ENCODE measurements around the gene ROGDI.

The ROGDI gene, protein sequence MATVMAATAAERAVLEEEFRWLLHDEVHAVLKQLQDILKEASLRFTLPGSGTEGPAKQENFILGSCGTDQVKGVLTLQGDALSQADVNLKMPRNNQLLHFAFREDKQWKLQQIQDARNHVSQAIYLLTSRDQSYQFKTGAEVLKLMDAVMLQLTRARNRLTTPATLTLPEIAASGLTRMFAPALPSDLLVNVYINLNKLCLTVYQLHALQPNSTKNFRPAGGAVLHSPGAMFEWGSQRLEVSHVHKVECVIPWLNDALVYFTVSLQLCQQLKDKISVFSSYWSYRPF

DNA sequence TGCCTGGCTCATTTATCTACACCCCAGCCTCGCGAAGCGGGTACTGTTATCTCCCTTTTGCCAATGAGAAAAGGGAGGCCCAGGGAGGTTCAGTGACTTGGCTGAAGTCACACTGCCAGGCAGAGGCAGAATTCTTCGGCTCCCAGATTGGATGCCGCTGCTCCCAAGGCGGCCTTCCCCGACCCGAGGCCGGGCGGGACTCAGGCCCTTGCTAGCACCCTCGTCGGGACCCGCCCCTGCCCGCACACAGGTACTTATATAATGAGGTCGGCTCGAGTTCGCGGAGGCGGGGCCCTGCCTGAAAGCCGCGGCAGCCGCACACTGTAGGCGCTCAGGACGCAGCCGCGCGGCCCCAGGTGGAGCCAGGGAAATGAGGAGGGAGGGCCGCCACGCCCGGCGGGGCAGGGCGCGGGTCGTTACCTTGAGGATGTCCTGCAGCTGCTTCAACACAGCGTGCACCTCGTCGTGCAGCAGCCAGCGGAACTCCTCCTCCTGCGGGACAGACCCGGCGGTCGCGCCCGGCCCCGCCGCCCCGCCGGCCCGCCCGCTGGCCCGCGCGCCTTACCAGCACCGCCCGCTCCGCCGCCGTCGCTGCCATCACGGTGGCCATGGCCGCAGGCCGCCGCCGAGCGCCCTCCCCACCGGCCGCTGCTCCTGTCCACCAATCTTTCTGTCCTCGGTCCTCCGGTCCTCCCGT is at the start of gene ROGDI:
Gene ROGDI (minus strand): TSS at position 672 of the 697 bp plus-strand sequence. CDS start 62 bp downstream, at position 610.
- TF ChIP-seq, protein P1, sequence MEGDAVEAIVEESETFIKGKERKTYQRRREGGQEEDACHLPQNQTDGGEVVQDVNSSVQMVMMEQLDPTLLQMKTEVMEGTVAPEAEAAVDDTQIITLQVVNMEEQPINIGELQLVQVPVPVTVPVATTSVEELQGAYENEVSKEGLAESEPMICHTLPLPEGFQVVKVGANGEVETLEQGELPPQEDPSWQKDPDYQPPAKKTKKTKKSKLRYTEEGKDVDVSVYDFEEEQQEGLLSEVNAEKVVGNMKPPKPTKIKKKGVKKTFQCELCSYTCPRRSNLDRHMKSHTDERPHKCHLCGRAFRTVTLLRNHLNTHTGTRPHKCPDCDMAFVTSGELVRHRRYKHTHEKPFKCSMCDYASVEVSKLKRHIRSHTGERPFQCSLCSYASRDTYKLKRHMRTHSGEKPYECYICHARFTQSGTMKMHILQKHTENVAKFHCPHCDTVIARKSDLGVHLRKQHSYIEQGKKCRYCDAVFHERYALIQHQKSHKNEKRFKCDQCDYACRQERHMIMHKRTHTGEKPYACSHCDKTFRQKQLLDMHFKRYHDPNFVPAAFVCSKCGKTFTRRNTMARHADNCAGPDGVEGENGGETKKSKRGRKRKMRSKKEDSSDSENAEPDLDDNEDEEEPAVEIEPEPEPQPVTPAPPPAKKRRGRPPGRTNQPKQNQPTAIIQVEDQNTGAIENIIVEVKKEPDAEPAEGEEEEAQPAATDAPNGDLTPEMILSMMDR (IDR thresholded peaks at IDR 0.05; ENCODE audit: control insufficient read depth, insufficient read depth, low read depth, low read length, missing control alignments) = no peak
- H3K4me3 ChIP-seq (ENCODE audit: control insufficient read depth, low read depth, low read length) = peak within 1 kb of the TSS; percentile 50
- DNase-seq (ENCODE audit: low read depth) = no peak

DNA sequence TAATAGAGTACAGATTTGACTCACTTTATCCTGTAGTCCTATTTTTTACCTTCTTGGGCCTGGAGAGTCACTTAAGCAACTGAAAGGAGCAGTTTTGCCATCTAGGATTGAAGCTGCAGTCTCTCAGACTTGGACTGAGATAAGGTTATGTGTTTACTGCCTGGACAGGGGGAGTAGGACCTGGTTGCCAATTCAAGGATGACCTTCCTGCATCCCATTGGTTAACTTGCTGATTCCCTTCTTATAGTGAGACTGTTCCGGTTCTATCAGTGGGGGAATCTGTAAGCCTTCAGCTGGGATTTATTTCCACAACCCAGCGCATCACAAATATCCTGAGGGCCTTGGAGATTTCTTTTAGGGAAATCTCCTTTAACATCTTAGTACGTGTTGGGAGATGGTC is 47.8 kb upstream of the ROGDI start:
- TF ChIP-seq, protein P1 (IDR thresholded peaks at IDR 0.05; ENCODE audit: control insufficient read depth, insufficient read depth, low read depth, low read length, missing control alignments) = no peak
- DNase-seq (ENCODE audit: low read depth) = no peak
- H3K4me3 ChIP-seq (ENCODE audit: control insufficient read depth, low read depth, low read length) = no peak overlapping the region

DNA sequence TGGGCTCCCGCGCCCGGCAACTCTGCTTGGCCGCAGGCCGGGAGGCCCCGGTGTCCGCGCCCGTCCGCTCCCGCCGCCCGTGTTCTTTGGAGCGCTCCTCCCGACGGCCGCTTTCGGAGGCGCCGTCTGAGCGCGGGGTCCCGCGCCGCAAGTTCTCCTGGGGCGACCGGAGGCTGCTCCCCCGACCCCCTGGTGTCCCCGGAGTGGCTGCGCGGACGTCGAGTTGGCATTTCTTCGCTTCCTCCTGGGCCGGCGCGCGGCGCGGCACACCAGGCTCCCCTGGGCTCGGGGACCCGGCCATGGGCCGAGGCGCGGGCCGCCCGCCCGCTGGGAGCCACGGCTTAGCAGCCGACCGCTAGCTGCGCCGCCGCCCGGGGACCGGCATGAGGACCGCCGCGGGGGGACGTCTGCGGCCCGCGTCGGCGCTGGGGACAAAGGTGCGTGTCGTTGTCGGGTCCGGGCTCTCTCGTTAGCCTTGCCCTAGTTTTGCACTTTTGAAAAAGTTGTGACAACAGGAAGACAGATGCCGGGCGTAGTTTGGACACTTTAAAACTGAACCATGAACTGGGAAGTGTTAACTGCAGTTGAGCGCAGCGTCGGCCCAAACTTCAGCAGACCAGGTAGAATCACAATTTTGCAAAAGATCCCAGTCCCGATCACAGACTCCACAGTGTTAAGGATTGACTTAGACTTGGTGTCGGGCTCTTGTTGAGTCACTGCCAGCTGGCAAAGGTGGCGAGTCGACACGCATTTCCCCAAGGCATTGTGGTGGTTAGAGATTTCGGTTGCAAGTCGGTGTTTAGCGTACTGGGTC is 45.5 kb upstream of the ROGDI start:
- DNase-seq (ENCODE audit: low read depth) = peak; percentile 8
- TF ChIP-seq, protein P1 (IDR thresholded peaks at IDR 0.05; ENCODE audit: control insufficient read depth, insufficient read depth, low read depth, low read length, missing control alignments) = no peak

DNA sequence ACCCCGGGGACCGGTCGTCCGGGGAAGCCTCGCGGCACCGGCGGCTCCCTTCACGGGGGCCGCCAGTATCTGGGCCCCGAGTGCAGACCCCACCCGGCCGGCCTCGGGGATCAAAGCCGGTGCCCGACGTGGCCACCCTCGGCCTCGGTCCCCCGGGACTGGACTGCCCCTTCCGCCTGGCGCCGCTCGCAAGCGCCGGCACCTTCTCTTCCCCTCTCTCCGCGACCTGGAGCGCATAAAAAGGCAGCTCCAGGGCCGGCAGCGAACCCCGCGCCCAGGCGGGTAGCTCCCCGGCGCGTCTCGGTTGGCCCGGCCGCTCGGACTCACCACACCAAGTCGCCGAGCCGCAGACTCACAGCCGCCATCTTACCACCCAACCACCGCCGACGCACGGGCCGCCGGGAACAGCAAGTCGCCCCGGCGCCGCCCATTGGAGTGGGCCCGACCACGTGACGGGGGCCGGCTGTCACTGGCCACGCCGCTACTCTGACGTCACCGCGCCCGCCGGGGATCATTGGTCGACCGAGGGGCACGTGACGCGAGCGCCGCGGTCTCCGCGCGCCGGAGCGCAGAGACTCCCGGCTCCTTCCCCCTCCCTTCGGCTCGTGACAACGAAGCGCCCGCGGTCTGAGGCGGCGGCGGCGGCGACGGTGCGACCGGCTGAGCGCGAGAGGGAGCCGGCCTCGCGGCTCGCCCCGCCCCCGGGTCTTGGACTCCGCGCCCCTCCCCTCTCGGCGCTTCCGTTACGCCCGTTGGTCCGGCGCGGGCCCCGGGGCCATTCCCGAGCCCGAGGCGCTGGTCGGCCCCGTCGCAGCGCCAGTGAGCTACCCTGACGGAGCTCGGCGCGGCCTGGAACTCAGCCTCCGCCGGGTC is 44.7 kb upstream of the ROGDI start, which contains the start of the genes GLYR1 and UBN1:
Gene GLYR1 (minus strand): TSS at position 388 of the 873 bp plus-strand sequence. CDS start 23 bp downstream, at position 365.
Gene UBN1 (plus strand): TSS at position 581 of the 873 bp plus-strand sequence. CDS start 5,437 bp downstream, outside the sequence.
- DNase-seq (ENCODE audit: low read depth) = peak; percentile 74
- TF ChIP-seq, protein P1 (IDR thresholded peaks at IDR 0.05; ENCODE audit: control insufficient read depth, insufficient read depth, low read depth, low read length, missing control alignments) = no peak
- peak within 1 kb of the TSS; percentile 72 for H3K4me3 ChIP-seq (ENCODE audit: control insufficient read depth, low read depth, low read length)

More for the DNA sequence above, 45.5 kb upstream of the ROGDI start:
- peak overlapping the region; percentile 60 for H3K4me3 ChIP-seq (ENCODE audit: control insufficient read depth, low read depth, low read length)

DNA sequence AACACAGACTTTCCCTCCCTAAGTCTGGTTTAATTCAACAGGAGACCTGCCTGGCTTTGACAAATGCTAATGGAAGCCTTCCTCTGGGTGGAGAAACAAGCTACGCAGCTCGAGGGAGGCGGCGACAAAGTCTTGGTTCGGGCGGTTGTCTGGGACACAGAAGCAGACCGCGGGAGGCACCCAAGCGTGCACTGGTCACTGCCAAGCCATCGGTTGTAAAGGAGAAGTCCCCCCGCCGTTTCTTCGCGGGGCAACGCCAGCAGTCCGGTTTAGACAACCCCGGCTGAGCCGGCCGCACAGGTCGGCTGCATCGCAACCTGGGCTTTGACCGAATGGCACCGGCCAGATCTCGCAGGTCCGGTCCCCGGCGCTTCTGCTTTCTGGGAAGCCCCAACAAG is 44.1 kb upstream of the ROGDI start:
- TF ChIP-seq, protein P1 (IDR thresholded peaks at IDR 0.05; ENCODE audit: control insufficient read depth, insufficient read depth, low read depth, low read length, missing control alignments) = no peak
- H3K4me3 ChIP-seq (ENCODE audit: control insufficient read depth, low read depth, low read length) = peak overlapping the region; percentile 72
- peak; percentile 23 for DNase-seq (ENCODE audit: low read depth)

All from AG09309 (cell line).